HEK293 (cell line): ENCODE data around the gene INPP5A.

Source experiments
- CTCF ChIA-PET: fragments of 350-600 bp; formaldehyde crosslinking; extraction: SDS; loops from one replicate; lab custom pipeline; 2021; ENCODE audit warnings: antibody characterized with exemption; lab: Yijun Ruan, JAX
- POLR2A ChIA-PET: fragments of 300-600 bp; formaldehyde crosslinking; extraction: SDS; loops from one replicate; lab custom pipeline; 2020; ENCODE audit warnings: antibody characterized with exemption, inconsistent platforms; lab: Yijun Ruan, JAX
- H3K27ac ChIP-seq: fragments of 200-500 bp; sonication (Bioruptor generic); 2 replicates; pipeline ENCODE4 v1.5.1; 2014; ENCODE audit warnings: low read depth, low read length, control low read depth, inconsistent platforms; ENCODE audit errors: extremely low read depth
- H3K36me3 ChIP-seq, 2 experiments: fragments of 200-500 bp in 1 of 2; sonication (Bioruptor generic) in 1 of 2; 1 replicate in 1 of 2; 2 replicates in 1 of 2; pipeline ENCODE4 v1.5.1; 2014 to 2017; ENCODE audit warnings: inconsistent platforms in 2 of 2, low read length in 2 of 2; ENCODE audit not compliant: control insufficient read depth in 2 of 2, insufficient read depth in 1 of 2
- H3K4me1 ChIP-seq: fragments of 200-500 bp; sonication (Bioruptor generic); 2 replicates; pipeline ENCODE4 v1.5.1; 2014; ENCODE audit warnings: mild to moderate bottlenecking, low read length, inconsistent platforms; ENCODE audit not compliant: control insufficient read depth, insufficient read depth
- H3K4me3 ChIP-seq: 2 replicates; pipeline ENCODE4 v1.5.1; 2011; ENCODE audit warnings: low read depth, mild to moderate bottlenecking, control low read depth, low read length, moderate library complexity
- H3K9me3 ChIP-seq: fragments of 200-500 bp; sonication (Bioruptor generic); 2 replicates; pipeline ENCODE4 v1.5.1; 2014; ENCODE audit warnings: low read depth, low read length, inconsistent platforms; ENCODE audit not compliant: control insufficient read depth, insufficient read depth
- GLI4 ChIP-seq: fragments of 450-650 bp; formaldehyde crosslinking; IDR thresholded peaks from 2 replicates; pipeline ENCODE4 v1.5.1; 2016; ENCODE audit warnings: missing biosample characterization, missing genetic modification characterization
- SETDB1 ChIP-seq: IDR thresholded peaks from one replicate; pipeline ENCODE4 v1.6.1; 2017; ENCODE audit warnings: mild to moderate bottlenecking, low read length, moderate library complexity, mixed read lengths; ENCODE audit not compliant: insufficient read length
- TSHZ1 ChIP-seq: fragments of 450-650 bp; formaldehyde crosslinking; IDR thresholded peaks from 2 replicates; pipeline ENCODE4 v1.5.1; 2016; ENCODE audit warnings: missing biosample characterization, missing genetic modification characterization, borderline replicate concordance
- ZNF133 ChIP-seq: fragments of 450-650 bp; formaldehyde crosslinking; IDR thresholded peaks from 2 replicates; pipeline ENCODE4 v1.5.1; 2016; ENCODE audit warnings: missing biosample characterization, missing genetic modification characterization
- ZNF335 ChIP-seq: fragments of 450-650 bp; formaldehyde crosslinking; conservative IDR thresholded peaks from 2 replicates; pipeline ENCODE4 v1.5.1; 2016; ENCODE audit warnings: missing biosample characterization, missing genetic modification characterization
- ZNF416 ChIP-seq: fragments of 450-650 bp; formaldehyde crosslinking; IDR thresholded peaks from 2 replicates; pipeline ENCODE4 v1.5.1; 2016; ENCODE audit warnings: missing biosample characterization, missing genetic modification characterization
- ZNF423 ChIP-seq: fragments of 450-650 bp; formaldehyde crosslinking; IDR thresholded peaks from 2 replicates; pipeline ENCODE4 v1.5.1; 2016; ENCODE audit warnings: missing biosample characterization, missing genetic modification characterization
- ZNF48 ChIP-seq: fragments of 450-650 bp; formaldehyde crosslinking; IDR thresholded peaks from 2 replicates; pipeline ENCODE4 v1.5.1; 2016; ENCODE audit warnings: missing biosample characterization, missing genetic modification characterization
- ZNF518A ChIP-seq: fragments of 450-650 bp; formaldehyde crosslinking; conservative IDR thresholded peaks from 2 replicates; pipeline ENCODE4 v1.5.1; 2016; ENCODE audit warnings: low read depth, missing biosample characterization, missing genetic modification characterization
- ZNF529 ChIP-seq: fragments of 450-650 bp; formaldehyde crosslinking; IDR thresholded peaks from 2 replicates; pipeline ENCODE4 v1.5.1; 2017; ENCODE audit warnings: missing genetic modification characterization, missing biosample characterization; ENCODE audit not compliant: insufficient replicate concordance
- ZNF664 ChIP-seq: fragments of 450-650 bp; formaldehyde crosslinking; IDR thresholded peaks from 2 replicates; pipeline ENCODE4 v1.5.1; 2016; ENCODE audit warnings: missing biosample characterization, missing genetic modification characterization
- ZNF701 ChIP-seq: fragments of 450-650 bp; formaldehyde crosslinking; IDR thresholded peaks from 2 replicates; pipeline ENCODE4 v1.5.1; 2016; ENCODE audit warnings: missing biosample characterization, missing genetic modification characterization
- ZNF777 ChIP-seq: fragments of 450-650 bp; formaldehyde crosslinking; IDR thresholded peaks from 2 replicates; pipeline ENCODE4 v1.5.1; 2017; ENCODE audit warnings: missing biosample characterization, missing genetic modification characterization, borderline replicate concordance
- ZNF785 ChIP-seq: fragments of 450-650 bp; formaldehyde crosslinking; IDR thresholded peaks from 2 replicates; pipeline ENCODE4 v1.5.1; 2016; ENCODE audit warnings: missing biosample characterization, missing genetic modification characterization
- TF ChIP-seq, protein P1 (sequence below): fragments of 450-650 bp; formaldehyde crosslinking; IDR thresholded peaks from 2 replicates; pipeline ENCODE4 v1.5.1; 2016; ENCODE audit warnings: missing biosample characterization, missing genetic modification characterization, low read depth
- TF ChIP-seq, protein P2 (sequence below): fragments of 450-650 bp; formaldehyde crosslinking; IDR thresholded peaks from 2 replicates; pipeline ENCODE4 v1.5.1; 2016; ENCODE audit warnings: missing biosample characterization, missing genetic modification characterization
- TF ChIP-seq, protein P3 (sequence below): fragments of 450-650 bp; IDR thresholded peaks from 2 replicates; pipeline ENCODE4 v1.5.1; 2018; ENCODE audit warnings: missing biosample characterization, missing genetic modification characterization
- TF ChIP-seq, protein P4 (sequence below): fragments of 450-650 bp; formaldehyde crosslinking; IDR thresholded peaks from 2 replicates; pipeline ENCODE4 v1.5.1; 2016; ENCODE audit warnings: missing biosample characterization, missing genetic modification characterization
- TF ChIP-seq, protein P5 (sequence below): fragments of 450-650 bp; formaldehyde crosslinking; IDR thresholded peaks from 2 replicates; pipeline ENCODE4; 2016; ENCODE audit warnings: missing biosample characterization, missing genetic modification characterization

Gene INPP5A

GRCh38 chr10:132774902-132775863 lies 237.6 kb downstream of the INPP5A start (continued):
- TF ChIP-seq, protein P1, sequence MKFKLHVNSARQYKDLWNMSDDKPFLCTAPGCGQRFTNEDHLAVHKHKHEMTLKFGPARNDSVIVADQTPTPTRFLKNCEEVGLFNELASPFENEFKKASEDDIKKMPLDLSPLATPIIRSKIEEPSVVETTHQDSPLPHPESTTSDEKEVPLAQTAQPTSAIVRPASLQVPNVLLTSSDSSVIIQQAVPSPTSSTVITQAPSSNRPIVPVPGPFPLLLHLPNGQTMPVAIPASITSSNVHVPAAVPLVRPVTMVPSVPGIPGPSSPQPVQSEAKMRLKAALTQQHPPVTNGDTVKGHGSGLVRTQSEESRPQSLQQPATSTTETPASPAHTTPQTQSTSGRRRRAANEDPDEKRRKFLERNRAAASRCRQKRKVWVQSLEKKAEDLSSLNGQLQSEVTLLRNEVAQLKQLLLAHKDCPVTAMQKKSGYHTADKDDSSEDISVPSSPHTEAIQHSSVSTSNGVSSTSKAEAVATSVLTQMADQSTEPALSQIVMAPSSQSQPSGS (tag by site-specific recombination), result no peak

- H3K4me1 ChIP-seq, result no peaks in the 10 kb centered on the region
- H3K27ac ChIP-seq, result no peak overlapping the region
- CTCF ChIA-PET, result interaction anchor here (0.8 kb wide), 1 partner anchor 56 kb away, joined by 3 read pairs; no protein-coding TSS in a partner anchor
- H3K36me3 ChIP-seq, result no peaks in the 10 kb centered on the region
- H3K9me3 ChIP-seq, result no peaks in the 10 kb centered on the region
- POLR2A ChIA-PET, result no interaction called here
- no peak overlapping the region for H3K4me3 ChIP-seq
- TF ChIP-seq TSHZ1 (no peak), ZNF701 (tag by site-specific recombination) (no peak), ZNF133 (tag by site-specific recombination) (no peak), SETDB1 (no peak), ZNF48 (tag by site-specific recombination) (no peak), ZNF416 (no peak), ZNF664 (tag by site-specific recombination) (no peak), GLI4 (tag by site-specific recombination) (no peak), ZNF518A (tag by site-specific recombination) (no peak), ZNF777 (tag by site-specific recombination) (no peak), ZNF423 (tag by site-specific recombination) (no peak), ZNF529 (no peak), ZNF785 (tag by site-specific recombination) (no peak), ZNF335 (no peak)
- TF ChIP-seq, protein P2, sequence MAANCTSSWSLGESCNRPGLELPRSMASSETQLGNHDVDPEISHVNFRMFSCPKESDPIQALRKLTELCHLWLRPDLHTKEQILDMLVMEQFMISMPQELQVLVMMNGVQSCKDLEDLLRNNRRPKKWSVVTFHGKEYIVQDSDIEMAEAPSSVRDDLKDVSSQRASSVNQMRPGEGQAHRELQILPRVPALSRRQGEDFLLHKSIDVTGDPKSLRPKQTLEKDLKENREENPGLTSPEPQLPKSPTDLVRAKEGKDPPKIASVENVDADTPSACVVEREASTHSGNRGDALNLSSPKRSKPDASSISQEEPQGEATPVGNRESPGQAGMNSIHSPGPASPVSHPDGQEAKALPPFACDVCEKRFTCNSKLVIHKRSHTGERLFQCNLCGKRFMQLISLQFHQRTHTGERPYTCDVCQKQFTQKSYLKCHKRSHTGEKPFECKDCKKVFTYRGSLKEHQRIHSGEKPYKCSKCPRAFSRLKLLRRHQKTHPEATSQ (tag by site-specific recombination), result no peak
- TF ChIP-seq, protein P3, sequence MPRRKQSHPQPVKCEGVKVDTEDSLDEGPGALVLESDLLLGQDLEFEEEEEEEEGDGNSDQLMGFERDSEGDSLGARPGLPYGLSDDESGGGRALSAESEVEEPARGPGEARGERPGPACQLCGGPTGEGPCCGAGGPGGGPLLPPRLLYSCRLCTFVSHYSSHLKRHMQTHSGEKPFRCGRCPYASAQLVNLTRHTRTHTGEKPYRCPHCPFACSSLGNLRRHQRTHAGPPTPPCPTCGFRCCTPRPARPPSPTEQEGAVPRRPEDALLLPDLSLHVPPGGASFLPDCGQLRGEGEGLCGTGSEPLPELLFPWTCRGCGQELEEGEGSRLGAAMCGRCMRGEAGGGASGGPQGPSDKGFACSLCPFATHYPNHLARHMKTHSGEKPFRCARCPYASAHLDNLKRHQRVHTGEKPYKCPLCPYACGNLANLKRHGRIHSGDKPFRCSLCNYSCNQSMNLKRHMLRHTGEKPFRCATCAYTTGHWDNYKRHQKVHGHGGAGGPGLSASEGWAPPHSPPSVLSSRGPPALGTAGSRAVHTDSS (tag by site-specific recombination), result no peak
- TF ChIP-seq, protein P4, sequence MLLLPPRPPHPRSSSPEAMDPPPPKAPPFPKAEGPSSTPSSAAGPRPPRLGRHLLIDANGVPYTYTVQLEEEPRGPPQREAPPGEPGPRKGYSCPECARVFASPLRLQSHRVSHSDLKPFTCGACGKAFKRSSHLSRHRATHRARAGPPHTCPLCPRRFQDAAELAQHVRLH (tag by site-specific recombination), result no peak
- TF ChIP-seq, protein P5, sequence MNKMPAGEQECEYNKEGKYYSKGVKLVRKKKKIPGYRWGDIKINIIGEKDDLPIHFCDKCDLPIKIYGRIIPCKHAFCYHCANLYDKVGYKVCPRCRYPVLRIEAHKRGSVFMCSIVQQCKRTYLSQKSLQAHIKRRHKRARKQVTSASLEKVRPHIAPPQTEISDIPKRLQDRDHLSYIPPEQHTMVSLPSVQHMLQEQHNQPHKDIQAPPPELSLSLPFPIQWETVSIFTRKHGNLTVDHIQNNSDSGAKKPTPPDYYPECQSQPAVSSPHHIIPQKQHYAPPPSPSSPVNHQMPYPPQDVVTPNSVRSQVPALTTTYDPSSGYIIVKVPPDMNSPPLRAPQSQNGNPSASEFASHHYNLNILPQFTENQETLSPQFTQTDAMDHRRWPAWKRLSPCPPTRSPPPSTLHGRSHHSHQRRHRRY (tag by site-specific recombination), result no peak
These were observed 238.6 kb downstream of the INPP5A start for GRCh38 chr10:132776186-132776585.
